ENCODE results near the gene CRISPLD2. TPM values are rescaled to one million over a fixed set of nuclear protein-coding genes. Genes with fewer than 3 reads are reported as not detected.

Gene CRISPLD2
- total RNA-seq, 2 donors from 2014 or later = 0.43 to 1.7 TPM

DNA sequence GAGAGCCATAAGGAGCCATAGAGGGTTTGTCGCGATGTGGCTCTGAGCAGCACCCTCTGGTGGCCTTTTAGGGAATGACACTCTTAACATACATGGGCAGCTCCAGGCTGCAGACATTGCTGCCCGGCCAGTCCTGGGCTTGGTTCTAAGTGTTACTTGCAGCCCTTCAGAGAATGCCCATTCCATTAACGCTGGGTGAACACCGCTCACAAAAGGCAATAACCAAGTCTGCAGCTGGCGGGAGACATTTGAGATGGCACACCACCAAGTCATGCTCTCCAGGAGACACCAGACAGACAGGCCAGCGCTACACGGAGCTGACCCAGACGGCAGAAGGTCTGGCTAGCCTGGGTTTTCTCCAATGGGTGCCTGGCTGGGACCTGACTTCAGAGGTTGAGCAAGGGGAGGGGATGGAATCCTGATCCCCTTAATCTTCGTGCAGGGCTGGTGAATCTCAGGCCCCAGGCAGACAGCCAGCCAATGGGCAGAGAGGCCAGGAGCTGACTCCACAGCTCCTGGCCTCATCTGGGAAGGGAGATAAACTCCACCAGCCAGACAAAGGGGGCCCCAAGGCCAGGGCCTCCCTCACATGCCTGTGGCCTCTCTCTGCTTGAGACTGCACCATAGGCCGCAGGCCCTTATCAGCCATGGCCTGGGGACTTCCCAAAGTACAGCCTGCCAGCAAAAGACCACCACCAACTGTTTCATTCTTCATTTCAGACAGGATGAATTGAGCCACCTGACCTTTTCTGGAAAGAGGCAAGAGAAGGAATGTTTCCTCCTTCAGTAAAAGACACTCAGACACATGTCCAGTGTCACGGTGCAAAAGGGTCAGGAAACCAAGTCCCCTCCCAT lies 132.8 kb downstream of the CRISPLD2 start:
- H3K4me3 Mint-ChIP-seq = no peak overlapping the region
- H3K4me1 Mint-ChIP-seq (ENCODE audit: low read depth in 2 of 2) = peaks cover 3 to 5% of the 10 kb centered on the region in 2 donors
- H3K9me3 Mint-ChIP-seq = no peaks in the 10 kb centered on the region
- H3K27ac Mint-ChIP-seq = no peak overlapping the region
- DNase-seq (ENCODE audit: low spot score) = peak; percentile 75
- peak; percentile 81 to 82 for ATAC-seq
- peaks cover 0 to 5% of the 10 kb centered on the region in 2 donors for H3K27me3 Mint-ChIP-seq
- H3K36me3 Mint-ChIP-seq = no peaks in the 10 kb centered on the region

DNA sequence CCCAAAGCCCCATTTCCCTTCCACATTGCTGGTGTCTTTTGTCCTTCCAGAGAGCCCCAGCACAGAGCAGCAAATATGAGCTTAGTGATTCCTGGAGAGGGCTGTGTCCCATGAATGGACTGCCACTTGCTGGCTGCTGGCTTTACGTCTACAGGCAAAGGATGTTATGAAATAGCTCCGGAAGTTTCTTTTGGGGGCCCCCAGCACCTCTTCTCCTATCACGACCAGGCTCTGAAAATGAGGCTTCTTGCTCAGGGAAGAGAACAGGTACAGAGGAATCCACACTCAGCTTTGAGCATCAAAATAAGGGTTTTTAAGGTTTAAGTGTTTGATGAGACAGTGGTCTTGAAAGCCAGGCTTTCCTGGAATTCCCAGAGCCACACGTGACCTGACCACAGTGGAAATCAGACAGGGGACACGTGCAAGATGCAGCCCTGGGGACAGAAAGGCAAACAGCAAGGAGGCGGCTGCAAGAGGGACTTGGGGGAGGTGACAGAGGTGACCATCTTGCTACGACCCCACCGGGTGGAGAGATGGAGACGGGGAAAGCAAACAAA lies 133.5 kb downstream of the CRISPLD2 start:
- no peaks in the 10 kb centered on the region for H3K9me3 Mint-ChIP-seq
- H3K4me1 Mint-ChIP-seq (ENCODE audit: low read depth in 2 of 2) = peaks cover 3 to 5% of the 10 kb centered on the region in 2 donors
- no peak overlapping the region for H3K4me3 Mint-ChIP-seq
- peaks cover 0 to 5% of the 10 kb centered on the region in 2 donors for H3K27me3 Mint-ChIP-seq
- ATAC-seq (no peak), DNase-seq (ENCODE audit: low spot score) (no peak)
- H3K36me3 Mint-ChIP-seq = no peaks in the 10 kb centered on the region
- H3K27ac Mint-ChIP-seq = no peak overlapping the region

DNA sequence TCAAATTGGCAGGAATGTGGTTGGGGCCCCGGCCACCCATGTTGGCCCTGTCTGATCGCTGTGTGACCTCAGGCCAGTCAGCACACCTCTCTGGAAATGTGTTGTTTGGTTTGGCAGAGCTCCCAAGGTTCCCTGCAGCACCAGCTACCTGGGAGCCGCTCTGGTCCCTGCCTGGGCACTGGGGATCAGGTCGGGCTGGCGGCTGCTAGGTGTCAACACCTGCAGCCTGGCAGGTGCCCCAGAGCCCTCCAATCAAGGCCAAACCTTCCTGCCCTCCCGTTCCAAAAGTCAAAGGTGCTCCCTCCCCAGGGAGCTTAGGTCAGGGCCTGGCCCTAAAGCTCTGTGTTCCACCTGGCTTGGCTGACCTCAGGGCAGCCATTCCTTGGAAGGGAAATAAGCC lies 135.6 kb downstream of the CRISPLD2 start:
- Mint-ChIP-seq H3K27ac (no peak overlapping the region), H3K4me3 (no peak overlapping the region), H3K36me3 (no peaks in the 10 kb centered on the region), H3K9me3 (no peaks in the 10 kb centered on the region), H3K4me1 (ENCODE audit: low read depth in 2 of 2) (peaks cover 0 to 5% of the 10 kb centered on the region in 2 donors), H3K27me3 (peaks cover 0 to 4% of the 10 kb centered on the region in 2 donors)
- ATAC-seq (no peak), DNase-seq (ENCODE audit: low spot score) (no peak)

DNA sequence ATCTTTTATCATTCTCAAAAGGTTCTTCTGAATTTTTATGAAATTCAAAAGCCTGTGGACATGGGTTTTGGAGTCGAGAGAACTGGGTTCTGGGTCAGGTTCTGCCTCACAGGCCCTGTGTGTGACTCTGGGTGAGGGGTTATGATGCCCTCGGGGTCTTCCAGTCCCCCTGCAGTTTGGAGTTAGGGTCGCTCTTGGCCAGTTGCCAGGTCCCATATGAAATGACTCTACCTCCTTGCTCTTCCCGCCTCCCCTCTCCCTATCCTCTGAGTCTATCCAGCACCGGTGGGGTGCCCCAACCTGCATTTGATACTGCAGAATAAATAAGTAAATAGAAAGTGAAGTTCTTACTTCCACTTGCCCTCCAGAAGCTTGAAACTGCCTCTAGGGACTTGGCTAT lies 137.4 kb downstream of the CRISPLD2 start:
- no peak overlapping the region for H3K27ac Mint-ChIP-seq
- peaks cover 0 to 3% of the 10 kb centered on the region in 2 donors for H3K4me1 Mint-ChIP-seq (ENCODE audit: low read depth in 2 of 2)
- H3K27me3 Mint-ChIP-seq = peaks cover 0 to 4% of the 10 kb centered on the region in 2 donors
- no peak for ATAC-seq
- H3K9me3 Mint-ChIP-seq = no peaks in the 10 kb centered on the region
- no peak overlapping the region for H3K4me3 Mint-ChIP-seq
- DNase-seq (ENCODE audit: low spot score) = no peak
- no peaks in the 10 kb centered on the region for H3K36me3 Mint-ChIP-seq

DNA sequence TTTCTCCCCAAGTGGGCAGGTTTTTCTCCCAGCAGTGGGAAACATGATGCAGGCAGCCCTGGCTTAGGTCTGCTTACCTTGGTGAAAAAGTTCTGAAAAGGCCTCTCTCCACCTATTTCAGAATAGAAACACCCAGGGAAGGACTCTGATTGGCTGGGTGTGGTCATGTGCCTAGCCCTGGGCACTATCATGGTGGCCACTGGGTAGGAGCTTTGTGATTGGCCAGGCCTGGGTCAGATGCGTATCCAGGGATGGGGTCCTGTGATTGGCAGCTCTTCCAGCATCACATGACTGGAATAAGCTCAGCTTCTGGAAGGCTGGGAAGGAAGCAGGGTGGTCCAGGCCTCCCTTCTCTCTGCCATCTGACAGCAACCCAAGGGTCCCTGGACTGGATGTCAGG lies 138.0 kb downstream of the CRISPLD2 start:
- no peaks in the 10 kb centered on the region for H3K4me1 Mint-ChIP-seq (ENCODE audit: low read depth in 2 of 2)
- no peak overlapping the region for H3K4me3 Mint-ChIP-seq
- peaks cover 0 to 4% of the 10 kb centered on the region in 2 donors for H3K27me3 Mint-ChIP-seq
- H3K9me3 Mint-ChIP-seq = no peaks in the 10 kb centered on the region
- ATAC-seq = no peak
- no peak for DNase-seq (ENCODE audit: low spot score)
- no peak overlapping the region for H3K27ac Mint-ChIP-seq
- H3K36me3 Mint-ChIP-seq = no peaks in the 10 kb centered on the region

Other genes starting within 250 kb of the CRISPLD2 start
- 100 to 1,000 TPM; 128 to 154 TPM for gene COTL1, start 201.9 kb upstream of the CRISPLD2 start, total RNA-seq
- 10 to 100 TPM; 35.9 to 48.6 TPM for gene KLHL36, start 171.5 kb upstream of the CRISPLD2 start, total RNA-seq
- 100 to 1,000 TPM; 111 to 156 TPM for gene USP10, start 120.0 kb upstream of the CRISPLD2 start, total RNA-seq
- 10 to 100 TPM; 28.5 to 43.9 TPM for gene ZDHHC7, start 191.6 kb downstream of the CRISPLD2 start, total RNA-seq
- 1 to 10 TPM; 3.3 to 3.6 TPM for gene KIAA0513, start 207.8 kb downstream of the CRISPLD2 start, total RNA-seq

Data from natural killer cell treated with Interleukin-12 subunit alpha and Interleukin-12 subunit beta and Interleukin-15 and Interleukin-18, amount 100 ng/mL, for 72 hours (primary cell).